GM18873 (cell line): ENCODE measurements around the gene PDE4B.
"Not testable (repeated sequence)": the region's sequence is repeated elsewhere in the genome, so short reads cannot be mapped to it uniquely, and the experiment has no call there.

Source experiments
- ATAC-seq: cut with Tn5 transposase; IDR thresholded peaks from one replicate; pipeline ENCODE4 v1.9.1; 2021; ENCODE audit warnings: mild to moderate bottlenecking, moderate library complexity, moderate number of reproducible peaks; ENCODE audit not compliant: unreplicated experiment, low FRiP score

The PDE4B gene

DNA sequence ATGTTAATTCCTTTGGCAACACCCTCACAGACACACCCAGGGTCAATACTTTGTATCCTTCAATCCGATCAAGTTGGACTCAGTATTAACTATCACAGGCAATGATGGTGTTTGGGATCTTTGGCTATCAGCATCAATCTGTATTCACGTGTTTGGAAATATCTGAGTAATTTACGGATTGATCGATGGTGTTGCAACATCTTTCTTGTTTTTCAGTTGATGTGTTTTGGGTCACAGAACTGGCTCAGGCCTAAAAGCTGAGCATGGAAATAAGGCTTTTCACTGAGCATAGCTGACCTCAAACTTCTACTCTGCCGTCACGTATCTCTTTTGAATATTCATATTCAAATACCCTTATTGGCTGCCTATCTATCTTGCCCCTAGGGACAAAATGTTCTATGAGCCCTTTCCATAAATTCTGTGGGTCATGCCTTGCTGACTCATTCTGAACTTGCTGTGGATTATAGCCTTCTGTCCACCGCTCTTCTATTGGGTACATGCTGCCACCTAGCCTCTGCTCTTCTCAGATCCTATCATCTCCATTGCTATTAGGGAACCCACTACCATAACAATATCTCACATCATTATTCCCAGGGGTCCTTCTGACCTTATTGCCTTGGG is 156.0 kb downstream of the PDE4B start:
- ATAC-seq: no peak

DNA sequence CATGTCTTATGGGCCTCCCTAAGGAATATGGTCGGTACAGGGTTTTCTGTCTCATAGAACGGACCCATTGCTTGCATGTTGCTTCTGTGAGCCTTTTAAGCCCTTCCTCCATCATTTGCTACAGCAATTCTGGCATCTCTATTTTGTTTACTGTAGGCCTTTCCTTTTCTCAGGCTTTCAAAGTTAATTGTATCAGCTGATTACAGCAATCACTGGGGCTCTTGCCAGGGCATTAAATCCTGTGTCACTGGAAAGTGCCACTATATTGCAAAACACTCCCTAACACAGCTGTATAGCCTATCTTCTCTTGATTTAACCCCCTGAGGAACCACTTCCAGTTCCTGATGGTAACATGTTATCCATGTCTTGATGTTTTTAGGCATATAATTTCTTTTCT is 156.5 kb downstream of the PDE4B start:
- no peak for ATAC-seq

DNA sequence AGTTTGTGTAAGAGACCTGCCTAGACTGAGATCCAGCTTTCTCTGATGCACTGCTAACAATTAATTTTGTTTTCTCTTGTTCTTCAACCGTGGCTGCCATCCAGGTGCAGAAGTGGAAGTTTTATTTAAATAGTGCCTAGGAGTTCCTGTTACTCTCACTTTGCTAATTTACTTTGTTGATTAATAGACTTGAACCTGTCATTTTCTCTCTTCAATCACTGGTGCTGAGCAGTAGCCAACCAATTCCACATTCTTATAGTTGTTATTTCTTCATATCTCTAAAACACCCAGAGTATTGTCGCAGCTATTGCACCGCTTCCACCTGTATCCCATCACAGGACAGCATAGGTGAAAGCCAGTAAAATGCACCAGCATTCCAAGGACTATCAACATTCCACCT is 157.2 kb downstream of the PDE4B start:
- no peak for ATAC-seq

DNA sequence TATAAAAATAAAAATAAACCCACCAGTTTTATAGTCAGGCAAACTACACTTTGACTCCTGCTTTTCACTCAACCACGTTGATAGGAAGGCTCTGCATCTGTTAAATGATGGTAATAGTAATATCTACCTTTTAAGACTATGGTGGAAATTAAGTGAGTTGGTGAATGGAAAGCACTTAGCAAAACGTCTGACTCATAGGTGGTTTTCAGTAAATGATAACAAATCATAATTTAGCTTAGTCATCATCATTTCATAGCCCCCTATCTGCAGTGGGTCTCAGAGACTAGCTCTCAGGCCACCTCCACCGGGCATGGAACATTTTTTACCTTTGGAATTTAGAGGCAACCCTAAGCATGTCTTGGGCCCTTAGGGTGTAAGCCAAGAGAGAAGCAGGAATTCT is 160.0 kb downstream of the PDE4B start:
- ATAC-seq: no peak

DNA sequence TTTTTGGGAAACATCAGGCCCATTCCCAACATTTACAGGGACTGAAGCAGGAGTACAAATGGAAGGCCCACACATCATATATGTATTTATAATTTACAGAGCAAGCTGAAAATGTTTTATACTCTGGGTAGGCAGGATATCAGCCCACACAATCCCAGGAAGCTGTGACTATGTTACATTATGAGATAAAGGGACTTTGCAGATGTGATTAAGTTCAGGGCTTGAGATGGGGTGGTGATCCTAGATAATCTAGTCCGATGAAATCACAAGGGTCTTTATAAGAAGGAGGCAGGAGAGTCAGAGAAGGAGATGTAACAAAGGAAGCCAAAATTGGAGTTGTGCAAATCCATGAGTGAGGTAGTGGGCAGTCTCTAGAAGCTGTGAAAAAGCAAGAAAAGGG is 160.5 kb downstream of the PDE4B start:
- no peak for ATAC-seq

DNA sequence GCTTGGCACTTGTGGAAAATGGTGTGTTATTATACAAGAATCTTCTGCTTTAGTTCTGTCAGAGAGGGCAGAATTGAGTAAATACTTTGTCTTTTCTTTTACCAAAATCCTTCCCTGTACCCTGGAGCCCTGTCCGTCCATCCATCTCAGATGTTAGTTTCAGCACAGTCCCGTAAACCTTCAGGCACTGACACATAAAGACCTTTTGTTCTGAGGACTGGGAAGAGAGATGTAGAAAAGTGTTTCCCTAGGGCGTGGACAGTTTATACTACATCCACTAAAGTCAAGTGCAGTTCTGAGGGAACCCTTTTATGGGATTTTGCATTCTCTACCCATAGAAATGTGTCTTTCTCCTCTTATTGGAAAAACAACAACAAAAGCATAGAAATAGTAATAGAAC is 162.4 kb downstream of the PDE4B start:
- ATAC-seq: no peak

DNA sequence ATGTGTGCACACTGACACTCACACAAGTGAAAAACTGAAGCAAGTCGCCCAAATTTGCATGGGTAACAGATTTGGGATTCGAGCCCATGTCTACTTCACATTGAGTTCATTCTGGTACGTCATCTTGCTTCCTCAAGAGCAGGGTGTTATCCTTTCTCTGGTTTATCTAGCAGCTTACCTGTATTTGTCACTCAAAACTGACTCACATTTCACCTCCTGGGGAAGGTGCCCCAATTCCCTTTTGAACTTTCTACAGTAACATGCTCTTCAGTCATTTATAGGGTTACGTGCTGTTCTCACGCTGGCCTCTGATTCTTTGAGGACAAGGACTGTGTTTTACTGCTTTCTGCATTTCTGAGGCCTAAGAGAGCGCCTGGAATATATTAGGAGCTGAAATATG is 162.8 kb downstream of the PDE4B start:
- no peak for ATAC-seq

DNA sequence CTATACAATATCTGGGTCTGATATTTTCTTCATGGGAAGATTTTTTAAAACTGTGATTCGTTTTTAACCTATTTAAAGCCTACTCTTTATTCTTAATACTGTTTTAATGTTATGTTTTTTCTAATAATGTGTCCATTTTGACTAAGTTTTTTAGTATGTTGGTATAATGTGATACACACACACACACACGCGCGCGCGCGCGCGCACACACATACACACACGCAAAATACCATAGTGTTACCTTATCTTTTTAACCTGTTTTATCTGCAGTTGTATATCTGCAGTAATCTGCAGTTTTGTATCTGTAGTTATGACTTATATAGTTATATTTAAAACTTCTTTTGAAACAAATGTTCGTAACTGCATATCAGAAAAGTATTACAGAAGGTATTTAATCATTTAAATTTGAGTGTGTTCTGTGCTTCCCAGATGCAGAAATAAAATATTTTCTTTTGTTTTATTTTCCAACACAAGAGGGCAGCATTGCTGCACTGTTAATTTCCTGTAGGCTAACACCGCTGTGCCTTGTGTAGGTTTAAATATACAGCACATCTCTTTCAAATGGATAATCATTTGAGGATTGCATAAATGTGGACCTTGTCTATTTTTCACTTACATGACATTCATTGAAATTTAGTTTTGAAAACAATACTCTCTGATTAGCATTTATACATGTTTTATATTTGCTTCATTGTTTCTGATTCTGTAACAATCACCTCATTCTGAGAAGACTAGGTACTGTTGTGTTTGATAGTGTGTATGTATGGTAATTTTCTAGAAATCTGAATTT is 166.1 kb downstream of the PDE4B start:
- ATAC-seq: no peak

DNA sequence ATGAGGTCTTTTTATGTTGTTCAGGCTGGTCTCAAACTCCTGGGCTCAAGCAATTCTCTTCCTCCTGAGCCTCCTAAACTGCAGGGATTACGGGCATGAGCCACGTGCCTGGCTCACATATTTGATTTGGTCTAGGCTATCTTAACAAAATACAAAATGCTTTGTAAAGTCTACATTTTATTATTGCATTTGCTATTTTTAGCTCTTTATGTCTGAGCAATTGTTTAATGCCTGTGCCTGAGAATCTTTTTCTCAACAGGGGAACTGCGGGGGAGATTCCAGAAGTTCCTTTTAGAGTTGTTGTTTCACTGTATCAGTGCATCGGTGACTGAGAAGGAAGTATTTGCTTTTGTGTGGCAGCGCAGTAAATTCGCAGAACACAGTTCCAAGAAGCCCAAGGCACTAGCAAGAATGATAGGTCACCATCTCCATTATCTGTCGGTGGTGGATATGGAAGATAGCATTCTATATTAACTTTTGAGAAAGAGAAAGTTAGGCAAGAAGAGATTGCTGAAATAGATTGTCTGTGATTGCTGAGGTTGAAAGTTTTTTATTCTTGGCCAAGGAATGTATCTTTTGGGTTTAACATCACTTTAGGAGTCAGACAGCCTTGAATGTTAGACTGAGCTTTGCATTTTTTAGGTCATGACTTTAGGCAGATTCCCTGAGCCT is 167.3 kb downstream of the PDE4B start:
- ATAC-seq: no peak

DNA sequence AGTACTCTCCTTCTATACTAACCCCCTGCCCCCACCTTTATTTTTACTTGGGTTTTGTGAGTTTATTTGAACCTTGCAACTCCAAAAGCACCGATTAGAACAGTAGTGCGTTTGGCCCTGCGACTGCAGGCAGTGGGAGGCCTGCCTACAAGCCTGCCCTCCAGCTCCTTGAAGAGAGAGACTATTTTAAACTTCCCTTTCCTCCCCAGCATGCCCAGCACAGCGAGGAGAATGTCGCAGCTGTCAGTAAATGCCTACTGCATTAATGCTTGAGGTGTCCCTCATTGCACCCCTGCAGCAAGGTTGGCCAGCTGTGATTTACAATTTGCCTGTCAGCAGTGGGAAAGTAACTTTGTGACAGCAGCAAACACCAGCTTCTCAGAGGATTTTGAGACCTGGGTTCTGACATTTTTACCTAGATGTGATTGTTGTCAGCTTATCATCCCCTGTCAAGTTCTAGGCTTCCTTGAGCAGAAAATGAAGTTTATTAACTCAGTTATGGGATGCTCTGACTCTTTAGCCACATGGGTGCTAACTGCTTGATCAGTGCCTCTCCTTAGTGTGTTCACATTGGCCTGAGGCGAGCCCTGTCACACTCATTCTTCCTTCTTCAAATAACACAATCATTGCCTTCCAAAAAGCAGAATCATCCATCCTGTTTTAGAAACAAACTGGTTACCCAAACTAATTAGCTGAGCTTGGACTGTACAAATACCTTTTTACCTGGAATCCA is 170.6 kb downstream of the PDE4B start:
- ATAC-seq: no peak

DNA sequence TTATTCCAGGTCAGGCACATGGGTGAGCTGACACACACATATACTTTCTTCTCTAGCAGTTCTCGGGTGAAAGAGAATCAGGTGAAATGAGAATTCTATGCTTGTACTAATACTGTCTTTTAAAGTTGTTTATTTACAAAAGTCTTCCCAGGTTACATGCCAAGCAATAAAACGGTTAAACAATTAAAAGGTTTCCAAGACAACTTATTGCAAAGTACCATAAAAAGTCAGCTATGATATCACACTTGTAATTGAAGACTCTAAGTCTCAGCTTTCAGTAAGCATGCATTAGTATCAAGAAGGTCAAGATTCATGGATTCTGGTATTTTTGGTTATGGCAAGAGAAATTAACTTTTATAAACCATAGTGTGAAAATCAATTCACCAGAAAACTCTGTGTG is 171.4 kb downstream of the PDE4B start:
- ATAC-seq: no peak

DNA sequence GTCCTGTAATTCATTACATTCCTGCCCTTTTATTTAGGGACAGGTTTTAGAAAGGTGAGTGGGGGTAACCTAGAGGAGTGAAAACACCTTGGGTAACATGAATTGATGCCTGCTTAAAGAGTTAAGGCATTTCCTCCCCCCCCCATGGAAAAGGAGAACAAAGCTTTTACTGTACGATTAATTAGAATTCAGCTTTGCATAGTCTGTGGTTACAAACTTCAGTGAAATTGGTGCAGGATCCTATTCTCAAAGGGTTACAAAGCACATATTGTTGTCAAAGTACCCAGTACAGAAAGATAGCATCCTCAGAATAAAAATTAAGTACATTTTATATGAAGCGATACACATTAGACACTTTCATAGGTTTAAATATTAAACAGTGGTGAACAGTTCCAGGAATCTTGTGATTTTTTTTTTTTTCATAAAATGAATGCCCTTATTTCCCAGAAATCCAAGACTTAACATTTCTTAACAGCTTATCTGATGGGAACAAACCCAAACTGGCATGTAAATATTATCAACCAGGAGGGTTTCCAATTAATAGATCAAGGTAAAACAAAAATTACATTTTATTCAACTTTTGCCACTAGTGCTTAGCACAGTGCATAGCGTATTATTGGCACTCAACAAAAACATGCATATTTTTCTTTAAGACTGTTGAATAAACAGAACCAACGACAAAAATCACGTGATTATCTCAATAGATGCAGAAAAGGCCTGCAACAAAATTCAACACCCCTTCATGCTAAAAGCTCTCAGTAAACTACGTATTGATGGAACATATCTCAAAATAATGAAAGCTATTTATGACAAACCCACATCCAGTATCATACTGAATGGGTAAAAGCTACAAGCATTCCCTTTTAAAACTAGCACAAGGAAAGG is 172.7 kb downstream of the PDE4B start:
- ATAC-seq: no peak

DNA sequence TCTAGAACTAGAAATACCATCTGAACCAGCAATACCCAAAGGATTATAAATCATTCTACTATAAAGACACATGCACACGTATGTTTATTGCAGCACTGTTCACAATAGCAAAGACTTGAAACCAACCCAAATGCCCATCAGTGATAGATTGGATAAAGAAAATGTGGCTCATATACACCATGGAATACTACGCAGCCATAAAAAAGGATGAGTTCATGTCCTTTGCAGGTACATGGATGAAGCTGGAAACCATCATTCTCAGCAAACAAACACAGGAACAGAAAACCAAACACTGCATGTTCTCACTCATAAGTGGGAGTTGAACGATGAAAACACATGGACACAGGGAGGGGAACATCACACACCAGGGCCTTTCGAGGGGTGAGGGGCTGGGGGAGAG is 174.8 kb downstream of the PDE4B start:
- not testable (repeated sequence) for ATAC-seq

DNA sequence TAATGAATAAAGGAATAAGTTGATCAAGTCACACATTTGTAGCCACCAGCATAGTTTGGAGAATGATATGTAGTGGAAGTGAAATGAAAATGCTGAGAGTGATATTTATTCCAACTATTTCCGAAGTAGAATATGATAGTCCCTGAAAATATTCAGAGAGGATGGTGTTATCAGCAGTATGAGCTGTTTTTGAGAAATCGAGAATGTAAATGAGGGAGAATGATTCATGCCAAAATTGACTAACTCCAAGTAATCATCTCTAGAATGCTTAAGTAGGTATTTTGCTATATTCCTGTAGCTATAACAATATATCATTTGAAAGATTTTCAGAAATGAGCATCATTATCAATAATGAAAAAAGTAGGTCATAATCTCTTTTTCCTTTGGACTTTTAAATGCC is 178.9 kb downstream of the PDE4B start:
- no peak for ATAC-seq

DNA sequence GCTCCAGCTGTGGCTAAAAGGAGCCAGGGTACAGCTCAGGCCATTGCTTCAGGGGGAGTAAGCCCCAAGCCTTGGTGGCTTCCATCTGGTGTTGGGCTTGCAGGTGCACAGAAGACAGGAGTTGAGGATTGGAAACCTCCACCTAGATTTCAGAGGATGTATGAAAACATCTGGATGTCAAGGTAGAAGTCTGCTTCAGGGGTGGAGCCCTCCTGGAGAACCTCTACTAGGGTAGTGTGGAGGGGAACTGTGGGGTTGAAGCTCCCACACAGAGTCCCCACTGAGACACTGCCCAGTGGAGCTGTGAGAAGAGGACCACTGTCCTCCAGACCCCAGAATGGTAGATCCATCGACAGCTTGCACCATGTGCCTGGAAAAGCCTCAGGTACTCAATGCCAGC is 183.0 kb downstream of the PDE4B start:
- ATAC-seq: no peak

DNA sequence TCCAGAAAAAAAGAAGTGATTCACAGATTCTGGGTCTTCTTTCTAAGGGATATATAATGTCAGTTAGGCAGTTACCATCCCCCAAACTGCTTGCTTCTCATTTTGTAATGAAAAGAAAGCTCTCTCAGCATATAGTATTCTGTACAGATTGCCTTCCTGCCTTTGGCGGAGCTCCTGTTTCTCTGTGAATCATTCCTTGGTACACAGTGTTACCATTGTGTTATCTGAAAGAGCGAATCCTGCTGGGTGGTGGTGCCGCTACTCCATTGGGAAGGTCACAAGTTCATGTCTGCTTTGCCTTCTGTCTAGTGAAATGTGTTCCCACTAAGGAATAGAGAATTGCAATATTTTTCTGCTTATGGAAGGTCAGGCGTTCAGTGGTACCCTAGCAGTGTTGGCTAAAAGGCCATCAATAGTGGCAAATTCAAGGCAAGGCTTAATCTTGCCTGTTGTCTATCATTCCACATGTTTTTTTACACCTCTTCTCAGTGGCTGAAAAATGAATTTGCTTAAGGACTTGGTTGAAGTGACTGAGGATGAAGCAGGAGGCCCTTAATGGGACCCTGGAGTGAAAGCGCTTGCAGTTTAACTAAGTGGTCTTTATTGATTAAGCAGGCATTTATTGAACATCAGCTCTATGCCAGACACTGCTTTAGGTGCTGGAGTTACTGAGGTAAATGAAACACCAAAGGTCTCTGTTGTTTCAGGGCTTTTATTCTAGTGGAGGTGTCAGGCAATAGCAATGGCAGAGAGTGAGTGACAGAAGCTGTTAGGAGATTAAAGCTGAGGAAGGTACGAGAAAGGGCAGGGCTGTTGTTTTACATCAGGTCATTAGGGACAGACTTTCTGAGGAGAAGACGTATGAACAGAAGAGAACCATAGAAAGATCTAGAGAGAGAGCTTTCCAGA is 186.7 kb downstream of the PDE4B start:
- ATAC-seq: no peak

DNA sequence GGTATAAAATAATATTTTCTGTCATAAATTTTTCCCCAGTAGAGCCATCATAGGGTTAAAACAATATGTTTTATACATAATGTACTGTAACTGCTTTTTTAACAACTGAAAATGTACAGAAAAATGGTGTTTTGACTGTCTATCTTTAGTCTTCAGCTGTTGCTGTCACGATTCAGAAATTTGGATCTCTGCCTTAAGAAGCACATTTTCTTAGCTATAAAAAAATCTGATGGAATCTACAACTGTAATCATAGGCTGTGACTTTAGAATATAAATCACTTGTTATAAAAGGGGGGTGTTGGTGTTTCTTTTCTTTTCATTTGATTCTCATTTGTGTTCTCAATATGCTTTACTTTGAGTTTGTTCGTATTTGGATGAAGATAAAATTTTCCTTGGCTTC is 187.5 kb downstream of the PDE4B start:
- no peak for ATAC-seq

DNA sequence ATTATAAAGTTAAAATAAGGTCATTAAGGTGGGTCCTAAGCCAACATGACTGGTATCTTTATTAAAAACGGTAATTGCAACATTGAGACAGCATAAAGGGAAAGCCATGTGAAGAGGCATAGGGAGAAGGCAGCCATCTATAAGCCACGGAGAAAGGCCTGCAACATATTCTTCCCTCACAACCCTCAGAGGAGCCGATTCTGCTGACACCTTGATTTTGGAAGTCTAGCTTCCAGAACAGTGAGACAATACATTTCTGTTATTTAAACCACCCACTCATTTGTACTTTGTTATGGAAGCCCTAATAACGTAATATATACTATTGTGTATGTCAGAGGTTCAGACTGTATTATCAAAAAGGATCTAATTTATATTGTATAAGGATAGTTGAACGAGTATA is 190.8 kb downstream of the PDE4B start:
- no peak for ATAC-seq

DNA sequence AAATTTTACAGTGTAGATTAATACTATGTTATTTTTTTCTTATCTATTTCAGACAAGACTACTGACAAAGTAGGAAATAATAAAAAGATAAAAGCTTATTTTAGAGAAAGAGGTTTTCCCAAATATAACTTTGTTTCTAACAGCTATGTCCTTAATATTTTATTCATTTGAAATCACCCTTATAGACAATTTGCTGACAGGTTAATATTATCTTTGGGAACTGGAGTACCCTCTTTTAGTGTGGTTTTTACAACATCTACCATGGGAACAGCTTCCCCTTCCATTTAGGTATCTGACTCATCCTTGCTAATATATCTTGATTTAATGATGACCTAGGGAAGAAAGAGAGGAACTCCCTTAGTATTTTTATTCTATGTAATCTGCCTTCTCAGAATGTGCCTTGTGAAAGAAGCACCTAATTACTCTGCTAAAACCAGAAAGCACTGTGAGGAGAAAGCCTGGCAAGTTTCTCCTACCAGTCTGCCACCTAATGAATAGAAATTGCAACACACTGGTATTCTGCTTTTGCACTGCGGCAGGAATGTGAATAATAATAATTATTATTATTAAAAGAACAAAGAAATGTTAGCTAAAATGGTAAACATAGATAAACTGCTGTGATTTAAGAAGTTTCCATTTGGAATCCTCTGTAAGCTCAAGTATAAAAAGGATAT is 192.8 kb downstream of the PDE4B start:
- no peak for ATAC-seq
